ENCODE data around the gene FCN2.

The FCN2 gene

GRCh38 chr9:134887686-134888602 is 7.3 kb downstream of the FCN2 start:
- in situ Hi-C loops (cut with MboI; ENCODE audit: low sequenced_read_pairs), result no loop called here

- in situ Hi-C loops (cut with MboI; ENCODE audit: low sequenced_read_pairs), result no loop called here
Observed at GRCh38 chr9:134888603-134889190, 8.1 kb downstream of the FCN2 start.

- in situ Hi-C loops (cut with MboI; ENCODE audit: low sequenced_read_pairs), result no loop called here
Observed at GRCh38 chr9:134889386-134890154, 9.0 kb downstream of the FCN2 start.

GRCh38 chr9:134890155-134890495 is 9.5 kb downstream of the FCN2 start:
- in situ Hi-C loops (cut with MboI; ENCODE audit: low sequenced_read_pairs), result no loop called here

GRCh38 chr9:134891053-134891452 is 10.4 kb downstream of the FCN2 start:
- in situ Hi-C loops (cut with MboI; ENCODE audit: low sequenced_read_pairs), result no loop called here

GRCh38 chr9:134891713-134892112 is 11.1 kb downstream of the FCN2 start:
- in situ Hi-C loops (cut with MboI; ENCODE audit: low sequenced_read_pairs), result no loop called here

- in situ Hi-C loops (cut with MboI; ENCODE audit: low sequenced_read_pairs), result no loop called here
Observed at GRCh38 chr9:134892221-134892620, 11.6 kb downstream of the FCN2 start.

GRCh38 chr9:134892820-134893420 is 12.3 kb downstream of the FCN2 start:
- in situ Hi-C loops (cut with MboI; ENCODE audit: low sequenced_read_pairs), result no loop called here

- in situ Hi-C loops (cut with MboI; ENCODE audit: low sequenced_read_pairs), result no loop called here
Observed at GRCh38 chr9:134894136-134894860, 13.7 kb downstream of the FCN2 start.

- in situ Hi-C loops (cut with MboI; ENCODE audit: low sequenced_read_pairs), result no loop called here
Observed at GRCh38 chr9:134895097-134895496, 14.5 kb downstream of the FCN2 start.

- in situ Hi-C loops (cut with MboI; ENCODE audit: low sequenced_read_pairs), result no loop called here
Observed at GRCh38 chr9:134895567-134895907, 14.9 kb downstream of the FCN2 start.

GRCh38 chr9:134895908-134896833 is 15.6 kb downstream of the FCN2 start:
- in situ Hi-C loops (cut with MboI; ENCODE audit: low sequenced_read_pairs), result no loop called here

- in situ Hi-C loops (cut with MboI; ENCODE audit: low sequenced_read_pairs), result no loop called here
Observed at GRCh38 chr9:134896834-134897583, 16.4 kb downstream of the FCN2 start.

- in situ Hi-C loops (cut with MboI; ENCODE audit: low sequenced_read_pairs), result no loop called here
Observed at GRCh38 chr9:134897584-134898170, 17.1 kb downstream of the FCN2 start.

- in situ Hi-C loops (cut with MboI; ENCODE audit: low sequenced_read_pairs), result no loop called here
Observed at GRCh38 chr9:134898319-134898718, 17.7 kb downstream of the FCN2 start.

GRCh38 chr9:134899168-134899567 is 18.6 kb downstream of the FCN2 start:
- in situ Hi-C loops (cut with MboI; ENCODE audit: low sequenced_read_pairs), result no loop called here

- in situ Hi-C loops (cut with MboI; ENCODE audit: low sequenced_read_pairs), result no loop called here
Observed at GRCh38 chr9:134899818-134900217, 19.2 kb downstream of the FCN2 start.

GRCh38 chr9:134902936-134903335 is 22.3 kb downstream of the FCN2 start:
- in situ Hi-C loops (cut with MboI; ENCODE audit: low sequenced_read_pairs), result no loop called here
